Cerebellar nuclear complex (tissue), 1 donor: ENCODE results near the gene KCTD11.

Source experiments
- DNase-seq, 2 experiments: peaks; one replicate each; lab custom pipeline; 2025; lab: John Stamatoyannopoulos, UW

KCTD11 gene

DNA sequence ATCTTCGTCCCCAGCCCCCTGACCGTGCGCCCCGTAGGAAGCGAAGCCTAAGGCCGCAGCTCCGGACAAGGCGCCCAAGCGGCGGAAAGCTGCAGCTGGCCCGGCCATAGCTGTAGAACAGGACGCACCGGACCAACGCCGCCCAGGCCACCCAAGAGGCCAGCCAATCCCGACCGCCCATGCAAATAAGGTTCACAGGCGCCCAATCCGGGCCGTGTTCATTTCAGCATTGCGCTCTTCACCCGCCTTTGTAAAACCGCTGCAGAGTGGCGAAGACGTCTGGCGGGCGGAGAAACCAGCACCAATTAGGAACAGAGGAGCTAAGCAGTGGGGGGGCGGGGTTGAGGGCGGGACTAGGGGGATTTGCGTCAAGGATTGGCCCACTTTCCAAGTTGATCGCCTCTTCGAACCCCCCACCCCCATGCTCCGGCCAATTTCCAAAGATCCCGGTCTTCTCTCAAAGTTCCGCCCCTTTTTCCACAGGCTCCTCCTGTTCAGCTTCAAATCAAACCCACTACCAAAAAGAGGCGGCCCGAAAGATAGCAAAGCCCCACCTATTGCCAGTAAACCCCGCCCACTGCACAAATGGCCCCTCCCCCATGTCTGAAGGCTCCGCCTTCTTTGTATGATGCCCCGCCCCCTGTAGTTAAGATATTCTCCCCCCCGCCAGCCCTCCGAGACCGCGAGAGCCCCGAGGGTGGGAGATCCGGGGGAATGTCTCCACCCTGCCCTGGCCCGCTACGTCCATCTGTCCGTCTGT, 52.2 kb downstream of the KCTD11 start, which contains the start of gene TMEM256:
Gene TMEM256, minus strand, starts transcription at position 121 of the 760 bp plus-strand sequence. Its CDS starts 13 bp downstream, at position 108.
- DNase-seq: peak; percentile 93 to 94
